Stimulated activated CD4-positive, alpha-beta T cell treated with anti-CD3 and anti-CD28 coated beads, Interleukin-4, amount 100 ng/mL, for 1 hour (primary cell): Measurements from ENCODE around the gene PAX5.

Experiments
- DNase-seq: peaks from one replicate; pipeline ENCODE4 v3.0.0-alpha.2; 2020

The PAX5 gene

GRCh38 chr9:36950389-36950788 lies 83.7 kb downstream of the PAX5 start:
- no peak for DNase-seq

DNA sequence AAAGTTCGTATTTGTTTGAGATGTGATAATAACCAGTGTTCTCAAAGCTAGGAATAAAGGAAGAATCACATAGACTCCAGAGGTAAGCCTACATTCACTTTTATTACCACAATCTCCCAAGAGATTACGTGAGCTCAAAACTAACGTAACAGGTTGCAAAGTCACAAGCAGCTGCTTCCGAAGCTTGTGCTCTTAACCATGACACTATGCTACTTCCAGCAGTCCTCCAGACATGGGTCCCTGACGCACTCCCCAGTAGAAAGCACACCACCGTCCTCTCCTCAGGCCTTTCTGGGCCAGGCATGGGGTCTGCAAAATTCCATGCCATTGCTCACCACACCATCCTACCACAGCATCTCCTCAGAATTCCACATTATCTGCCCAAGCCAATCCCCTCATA lies 84.6 kb downstream of the PAX5 start:
- DNase-seq = no peak

- DNase-seq = no peak
Measured at GRCh38 chr9:36948051-36948450, 86.0 kb downstream of the PAX5 start.

DNA sequence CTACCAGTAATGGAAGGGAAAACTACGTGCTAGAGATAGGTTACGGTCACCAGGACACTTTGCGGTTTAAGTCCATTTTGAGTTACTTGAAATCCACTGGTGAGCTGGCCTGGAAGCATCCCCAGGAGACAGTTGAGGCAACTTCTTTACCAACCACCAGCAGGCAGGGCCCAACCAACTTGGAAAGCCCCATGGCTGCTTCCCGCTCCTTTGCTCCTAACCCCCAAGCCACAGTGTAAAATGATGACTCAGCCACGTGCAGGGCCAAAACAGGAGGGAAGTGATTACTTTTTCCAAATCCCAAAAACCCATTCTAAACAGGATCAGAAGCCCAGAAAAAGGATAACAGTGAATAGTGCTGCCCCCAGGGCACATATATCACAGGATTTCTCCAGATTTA lies 87.4 kb downstream of the PAX5 start:
- no peak for DNase-seq

GRCh38 chr9:36945999-36946398 lies 88.1 kb downstream of the PAX5 start:
- no peak for DNase-seq

DNA sequence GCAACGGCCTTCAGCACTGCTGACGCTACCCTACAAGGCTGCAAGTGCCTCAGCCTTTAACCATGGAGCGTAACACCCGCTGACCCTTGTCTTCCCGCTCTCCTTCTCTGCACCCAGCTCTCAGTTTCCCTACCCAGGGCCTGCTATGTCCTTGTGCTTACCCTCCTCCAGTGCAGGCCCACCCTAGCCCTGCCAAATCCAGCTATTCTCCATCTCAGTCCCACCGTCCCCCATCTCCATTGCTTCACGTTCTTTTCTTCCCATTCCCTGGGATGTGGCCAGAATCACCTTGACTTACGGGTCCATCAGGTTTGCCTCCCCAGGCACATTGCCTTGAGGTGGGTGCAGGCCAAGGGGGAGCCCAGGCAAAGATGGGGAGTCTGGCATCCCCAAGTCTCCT lies 91.2 kb downstream of the PAX5 start:
- no peak for DNase-seq

DNA sequence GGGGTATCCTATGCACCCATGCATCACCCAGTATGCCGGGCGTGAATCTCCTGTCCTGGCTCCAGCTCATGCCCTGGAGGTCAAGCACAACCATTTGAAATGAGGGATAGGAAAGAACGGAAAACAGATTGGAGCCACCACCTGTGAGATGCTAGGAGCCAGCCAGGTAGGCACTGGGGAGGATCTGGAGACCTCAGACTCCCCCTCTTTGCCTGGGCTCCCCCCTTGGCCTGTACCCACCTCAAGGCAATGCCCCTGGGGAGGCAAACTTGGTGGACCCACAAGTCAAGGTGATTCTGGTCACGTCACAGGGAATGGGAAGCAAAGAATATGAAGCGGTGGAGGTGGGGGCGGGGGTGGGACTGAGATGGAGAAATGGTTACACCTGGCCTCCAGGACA lies 92.6 kb downstream of the PAX5 start:
- DNase-seq = no peak

GRCh38 chr9:36940881-36941280 lies 93.2 kb downstream of the PAX5 start:
- DNase-seq = no peak

DNA sequence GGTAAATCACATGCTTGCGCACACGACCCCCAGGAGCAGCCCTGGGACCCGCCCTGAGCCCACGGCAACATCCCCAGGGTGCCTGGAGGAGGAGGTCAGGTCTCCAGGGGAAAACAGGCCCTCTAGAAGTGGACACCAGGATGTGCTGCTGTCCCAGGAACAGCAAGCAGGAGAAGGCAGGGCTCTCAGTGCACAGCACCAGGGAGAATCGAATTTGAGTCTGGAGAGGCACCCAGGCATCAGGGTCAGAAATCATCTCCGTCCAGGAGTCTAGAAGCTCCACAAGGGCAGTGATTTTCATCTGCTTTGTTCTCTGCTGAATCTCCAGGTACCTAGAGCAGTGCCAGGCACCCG lies 93.6 kb downstream of the PAX5 start:
- no peak for DNase-seq

GRCh38 chr9:36939655-36940499 lies 94.2 kb downstream of the PAX5 start:
- no peak for DNase-seq

- DNase-seq = no peak
Measured at GRCh38 chr9:36939214-36939613, 94.9 kb downstream of the PAX5 start.

DNA sequence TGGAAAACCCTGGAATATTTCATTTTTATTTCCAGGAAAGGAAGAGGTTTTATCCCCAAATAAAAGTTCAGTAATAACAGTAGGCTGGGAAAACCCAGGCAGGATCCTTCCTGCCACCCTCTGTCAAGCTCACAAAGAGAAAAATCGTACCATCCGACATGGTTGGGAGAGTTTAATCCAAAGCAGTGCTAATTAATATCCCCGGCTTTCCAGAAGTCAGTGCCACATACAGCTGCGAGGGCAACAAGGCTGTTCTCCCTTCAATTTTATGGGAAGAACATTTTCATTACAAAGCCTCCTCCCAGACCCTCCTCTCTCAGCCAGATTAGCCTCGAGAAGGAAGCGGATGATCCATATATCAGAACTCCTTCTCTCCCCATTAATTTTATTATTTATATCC lies 95.5 kb downstream of the PAX5 start:
- no peak for DNase-seq

GRCh38 chr9:36937951-36938350 lies 96.1 kb downstream of the PAX5 start:
- no peak for DNase-seq

DNA sequence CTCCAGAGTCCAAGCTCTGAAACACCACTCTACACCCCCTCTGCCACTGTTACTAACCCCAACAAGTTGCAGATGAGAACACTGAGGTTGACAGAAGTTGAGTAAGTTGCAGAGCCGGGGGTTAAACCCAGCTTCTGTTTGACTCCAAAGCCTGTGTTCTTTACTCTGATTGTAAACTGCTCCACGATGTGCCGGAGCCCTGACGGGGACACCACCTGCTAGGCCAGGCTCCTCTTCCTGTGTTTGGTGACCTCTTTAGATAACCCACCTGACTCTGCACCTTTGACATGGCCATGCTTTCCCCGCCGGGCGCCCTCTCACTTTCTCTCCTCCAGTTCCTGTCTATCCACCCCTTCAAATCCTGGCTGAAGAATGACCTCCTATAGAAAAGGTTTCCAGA lies 96.7 kb downstream of the PAX5 start:
- DNase-seq = no peak

DNA sequence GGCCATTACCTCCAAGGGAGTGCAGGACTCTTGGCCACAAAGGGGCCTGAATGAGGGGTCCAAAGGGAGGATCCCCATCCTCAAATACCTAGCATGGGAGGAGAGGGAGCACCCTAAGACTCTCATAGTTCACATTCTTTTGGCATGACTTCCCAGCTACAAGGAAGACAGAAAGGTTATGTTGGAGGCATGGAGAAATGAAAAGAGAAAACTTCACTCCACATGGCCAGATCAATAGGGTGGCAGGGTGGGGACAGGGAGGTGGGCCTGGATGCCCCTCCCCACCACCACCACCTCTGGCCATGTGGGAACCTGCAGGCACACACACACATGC lies 97.6 kb downstream of the PAX5 start:
- no peak for DNase-seq

DNA sequence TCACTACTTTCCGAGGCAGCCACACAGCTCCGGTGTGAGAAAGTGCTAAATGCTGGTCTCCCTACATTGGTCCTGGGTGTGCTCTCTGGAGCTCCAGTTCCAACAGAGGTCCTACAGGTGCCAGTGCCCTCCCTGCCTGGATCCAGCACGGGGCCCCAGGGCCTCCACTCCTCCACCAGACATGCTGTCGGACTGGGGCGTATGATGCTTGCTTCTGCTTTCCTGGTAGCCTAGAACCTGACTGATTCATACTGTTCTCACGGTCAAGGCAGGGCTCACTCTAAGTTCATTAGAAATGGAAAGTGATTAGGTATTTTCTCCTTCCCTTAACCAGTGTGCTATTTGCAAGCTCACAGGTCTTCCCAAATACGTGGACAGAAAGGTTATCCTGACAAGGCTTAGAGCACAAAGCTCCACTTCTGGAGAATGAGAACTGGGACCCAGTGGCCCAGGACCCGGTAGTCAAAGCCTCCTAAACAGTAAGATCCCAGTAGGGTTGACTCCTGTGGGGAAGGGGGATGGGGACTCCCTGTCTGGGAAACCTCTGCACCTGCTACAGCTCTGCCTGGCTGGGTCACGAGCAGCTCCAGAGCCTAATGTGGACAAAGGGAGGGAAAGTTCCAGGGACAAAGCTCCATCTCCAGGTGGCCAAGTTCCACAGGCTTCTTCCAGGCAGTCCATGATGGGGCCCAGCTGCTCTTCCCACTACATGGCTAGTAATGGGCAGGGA lies 98.1 kb downstream of the PAX5 start:
- DNase-seq = no peak

GRCh38 chr9:36935332-36935731 lies 98.7 kb downstream of the PAX5 start:
- DNase-seq = no peak

- DNase-seq = no peak
Measured at GRCh38 chr9:36934478-36935065, 99.5 kb downstream of the PAX5 start.

- no peak for DNase-seq
Measured at GRCh38 chr9:36933676-36934215, 100.3 kb downstream of the PAX5 start.

DNA sequence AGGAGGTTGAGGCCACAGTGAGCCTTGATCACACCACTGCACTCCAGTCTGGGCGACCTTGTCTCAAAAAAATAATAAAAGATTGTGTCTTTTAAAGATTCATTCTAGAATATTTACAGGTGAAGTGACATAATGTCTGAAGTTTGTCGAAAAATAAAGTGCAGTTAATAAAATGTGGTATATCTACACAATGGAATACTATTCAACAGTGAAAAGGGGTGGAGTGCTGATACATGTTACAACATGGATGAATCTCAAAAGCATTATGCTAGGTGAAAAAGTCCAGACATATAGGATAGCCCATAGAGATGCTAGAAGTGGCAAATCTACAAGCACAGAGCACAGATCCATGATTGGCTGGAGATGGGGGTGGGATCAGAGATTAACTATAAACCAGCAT lies 101.9 kb downstream of the PAX5 start:
- DNase-seq = no peak

DNA sequence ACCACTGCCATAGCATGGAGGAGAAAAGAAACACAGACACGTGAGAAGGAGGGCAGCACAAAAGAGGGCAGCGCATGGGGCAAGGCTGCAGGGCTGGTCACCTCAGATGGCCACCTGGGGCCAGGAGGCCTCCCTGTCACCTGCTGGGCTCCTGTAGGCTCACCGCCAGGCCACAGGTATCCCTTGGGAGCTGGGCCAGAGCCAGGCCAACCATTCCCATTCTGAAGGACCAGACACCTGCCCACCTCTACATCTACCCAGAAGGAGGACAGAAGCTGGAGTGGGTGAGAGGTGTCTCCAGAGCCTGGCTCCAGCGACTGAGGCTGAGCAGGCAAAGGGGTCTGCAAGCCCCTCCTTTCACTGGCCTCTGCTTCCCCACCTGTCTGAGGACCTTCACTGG lies 103.1 kb downstream of the PAX5 start:
- DNase-seq = no peak

DNA sequence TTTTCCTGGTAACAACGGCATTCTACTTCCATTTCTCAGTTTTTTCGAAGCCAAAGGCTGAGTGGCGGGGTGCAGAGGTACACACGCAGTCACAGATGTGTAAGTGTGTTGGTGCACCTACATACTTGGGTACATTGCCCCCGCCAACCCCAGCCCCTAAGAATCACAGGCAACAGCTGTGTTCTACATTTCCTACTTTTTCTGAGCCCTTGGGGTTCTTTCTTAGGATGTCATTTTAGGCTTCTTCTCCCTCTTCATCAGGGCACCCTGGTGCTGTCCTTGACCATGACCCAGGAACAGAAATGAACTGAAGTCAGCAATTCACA lies 104.8 kb downstream of the PAX5 start:
- DNase-seq = no peak

- DNase-seq = no peak
Measured at GRCh38 chr9:36928670-36929349, 105.3 kb downstream of the PAX5 start.

DNA sequence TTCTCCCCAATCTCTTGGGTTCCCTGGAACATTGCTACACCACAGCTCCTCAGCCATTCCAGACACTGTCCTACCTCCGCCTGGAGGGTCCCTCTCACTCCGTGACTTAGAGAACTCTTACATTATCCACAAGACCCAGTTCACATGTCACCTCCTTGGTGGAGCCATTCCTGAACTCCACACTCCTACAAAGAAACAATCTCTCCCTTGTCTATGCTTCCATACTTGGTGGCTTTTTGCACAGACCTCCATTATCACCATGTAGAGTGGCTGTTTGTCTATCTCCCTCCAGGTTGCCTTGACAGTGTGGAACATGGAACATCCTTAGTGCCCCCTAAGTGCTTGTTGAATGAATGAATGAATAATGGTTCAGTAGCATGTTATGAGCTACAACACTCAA lies 105.9 kb downstream of the PAX5 start:
- no peak for DNase-seq
